SK-N-SH (cell line): Measurements from ENCODE around the gene SAMD7. TPM values are rescaled to one million over a fixed set of nuclear protein-coding genes. Genes with fewer than 3 reads are reported as not detected.

Source experiments
- CTCF ChIA-PET: fragments of 300-600, 350-600 bp; formaldehyde crosslinking; extraction: SDS; loops from one replicate; lab custom pipeline; 2021; lab: Yijun Ruan, JAX
- POLR2A ChIA-PET: fragments of 350-600 bp; sonication (Branson Sonifier 250); formaldehyde crosslinking; extraction: SDS; loops from one replicate; lab custom pipeline; 2020; ENCODE audit warnings: antibody characterized with exemption, inconsistent platforms; lab: Yijun Ruan, JAX
- DNase-seq: peaks from one replicate; pipeline ENCODE4 v3.0.0; 2012
- H2AFZ ChIP-seq: fragments of 200-600 bp; sonication (generic); 2 replicates; pipeline ENCODE4 v1.8.1; 2016; ENCODE audit warnings: antibody characterized with exemption, mild to moderate bottlenecking, low read depth
- H3F3A ChIP-seq: fragments of 200-600 bp; sonication (generic); replicated peaks from 2 replicates; pipeline ENCODE3; 2016; ENCODE audit warnings: antibody characterized with exemption, mild to moderate bottlenecking; ENCODE audit not compliant: insufficient read depth
- H3K27ac ChIP-seq, 2 experiments: fragments of 200-500 bp in 1 of 2; fragments of 200-600 bp in 1 of 2; sonication (Bioruptor generic) in 1 of 2; sonication (generic), shearing (Covaris generic) in 1 of 2; 2 replicates each; pipeline versions ENCODE4 v1.5.1 to v1.6.1; 2014 to 2016; ENCODE audit warnings: low read depth in 2 of 2, inconsistent platforms in 1 of 2, low read length in 1 of 2, mild to moderate bottlenecking in 1 of 2, mixed read lengths in 1 of 2
- H3K27me3 ChIP-seq: fragments of 200-600 bp; sonication (generic), shearing (Covaris generic); 2 replicates; pipeline ENCODE4 v1.6.1; 2016; ENCODE audit warnings: mixed run types; ENCODE audit not compliant: insufficient read depth
- H3K36me3 ChIP-seq, 2 experiments: fragments of 200-500 bp in 1 of 2; fragments of 200-600 bp in 1 of 2; sonication (Bioruptor generic) in 1 of 2; sonication (generic) in 1 of 2; replicated peaks in 1 of 2; 2 replicates each; pipeline versions ENCODE3 to v1.5.1; 2014 to 2016; ENCODE audit warnings: low read length in 1 of 2, mild to moderate bottlenecking in 1 of 2; ENCODE audit not compliant: insufficient read depth in 2 of 2, control insufficient read depth in 1 of 2
- H3K4me1 ChIP-seq, 2 experiments: fragments of 200-500 bp in 1 of 2; fragments of 200-600 bp in 1 of 2; sonication (Bioruptor generic) in 1 of 2; sonication (generic), shearing (Covaris generic) in 1 of 2; 2 replicates each; pipeline versions ENCODE4 v1.5.1 to v1.6.1; 2014 to 2016; ENCODE audit warnings: low read depth in 1 of 2, low read length in 1 of 2, mixed run types in 1 of 2; ENCODE audit not compliant: insufficient read depth in 2 of 2, control insufficient read depth in 1 of 2
- H3K4me2 ChIP-seq: fragments of 200-600 bp; sonication (generic), shearing (Covaris generic); 2 replicates; pipeline ENCODE4 v1.6.1; 2017; ENCODE audit warnings: mixed run types
- H3K4me3 ChIP-seq, 2 experiments: fragments of 200-500 bp in 1 of 2; fragments of 200-600 bp in 1 of 2; sonication (Bioruptor generic) in 1 of 2; sonication (generic), shearing (Covaris generic) in 1 of 2; 2 replicates each; pipeline versions ENCODE4 v1.5.1 to v1.8.1; 2014 to 2016; ENCODE audit warnings: low read depth in 2 of 2, inconsistent platforms in 1 of 2, low read length in 1 of 2, mild to moderate bottlenecking in 1 of 2, mixed read lengths in 1 of 2, moderate library complexity in 1 of 2
- H3K79me2 ChIP-seq: fragments of 200-600 bp; sonication (generic); 2 replicates; pipeline ENCODE4 v1.8.1; 2017; ENCODE audit warnings: mild to moderate bottlenecking; ENCODE audit not compliant: insufficient read depth
- H3K9ac ChIP-seq: fragments of 200-600 bp; sonication (generic); 2 replicates; pipeline ENCODE4 v1.6.1; 2017; ENCODE audit warnings: mixed run types
- H3K9me2 ChIP-seq: fragments of 200-600 bp; sonication (generic); 2 replicates; pipeline ENCODE4 v1.6.1; 2017; ENCODE audit warnings: mixed run types
- H3K9me3 ChIP-seq: fragments of 200-600 bp; sonication (generic); 2 replicates; pipeline ENCODE4 v1.6.1; 2017; ENCODE audit warnings: mixed run types, mild to moderate bottlenecking, moderate library complexity
- H4K20me1 ChIP-seq: fragments of 200-600 bp; sonication (generic); 2 replicates; pipeline ENCODE4 v1.6.1; 2017; ENCODE audit warnings: mild to moderate bottlenecking, mixed run types; ENCODE audit not compliant: insufficient read depth
- ELF1 ChIP-seq: IDR thresholded peaks from 2 replicates; pipeline ENCODE4 v1.4.0; 2012
- EP300 ChIP-seq, 2 experiments: IDR thresholded peaks; 2 replicates each; pipeline versions ENCODE4 v1.4.0 to v1.6.1; 2012; ENCODE audit warnings: borderline replicate concordance in 1 of 2, low read depth in 1 of 2, low read length in 1 of 2
- FOSL2 ChIP-seq: IDR thresholded peaks from 2 replicates; pipeline ENCODE4 v1.4.0; 2012; ENCODE audit warnings: low read depth, mild to moderate bottlenecking, moderate library complexity, borderline replicate concordance
- FOXJ3 ChIP-seq: sonication (generic); formaldehyde crosslinking; IDR thresholded peaks from 2 replicates; pipeline ENCODE4 v1.5.1; 2020; ENCODE audit warnings: mild to moderate bottlenecking, missing genetic modification reagents
- GABPA ChIP-seq: IDR thresholded peaks from 2 replicates; pipeline ENCODE4 v1.4.0; 2012; ENCODE audit warnings: low read depth, mild to moderate bottlenecking
- GATA2 ChIP-seq: sonication (generic); formaldehyde crosslinking; IDR thresholded peaks from 2 replicates; pipeline ENCODE4 v1.5.0; 2020; ENCODE audit warnings: mild to moderate bottlenecking, missing genetic modification reagents
- MEF2A ChIP-seq: IDR thresholded peaks from 2 replicates; pipeline ENCODE4 v1.4.0; 2012; ENCODE audit warnings: low read depth, borderline replicate concordance
- NFIC ChIP-seq: IDR thresholded peaks from 2 replicates; pipeline ENCODE4 v1.4.0; 2012; ENCODE audit warnings: borderline replicate concordance
- RXRA ChIP-seq: IDR thresholded peaks from 2 replicates; pipeline ENCODE4 v1.4.0; 2012; ENCODE audit warnings: low read depth, mild to moderate bottlenecking, borderline replicate concordance
- SMC3 ChIP-seq: IDR thresholded peaks from 2 replicates; pipeline ENCODE4 v1.6.1; 2012; ENCODE audit warnings: low read depth, low read length, improper control_type of control experiment
- TAF1 ChIP-seq: IDR thresholded peaks from 2 replicates; pipeline ENCODE4 v1.6.1; 2012; ENCODE audit warnings: low read depth, mild to moderate bottlenecking, low read length, moderate library complexity, borderline replicate concordance
- TCF12 ChIP-seq: IDR thresholded peaks from 2 replicates; pipeline ENCODE4 v1.4.0; 2012
- YY1 ChIP-seq: IDR thresholded peaks from 2 replicates; pipeline ENCODE4 v1.4.0; 2012; ENCODE audit warnings: low read depth, mild to moderate bottlenecking
- WGBS: methylation state at CpG from one replicate; pipeline ENCODE4 v1.1.6; 2017; ENCODE audit warnings: low lambda C conversion rate; 5-methylcytosine and 5-hydroxymethylcytosine counted together
- polyA plus RNA-seq, 3 experiments: library from polyadenylated mRNA; depleted of rRNA; stranded (reverse); fragments of >200 nt; gene quantifications; 2 replicates each; pipeline ENCODE4 v1.2.3, GENCODE V29; 2012
- TF ChIP-seq, protein P1 (sequence below): fragments of 200-600 bp; sonication (generic); IDR thresholded peaks from 2 replicates; pipeline ENCODE4 v1.6.1; 2017; ENCODE audit warnings: antibody characterized with exemption, mild to moderate bottlenecking, moderate library complexity
- TF ChIP-seq, protein P2 (sequence below): fragments of 150-350 bp; IDR thresholded peaks from 2 replicates; pipeline ENCODE4 v1.6.1; 2017; ENCODE audit warnings: antibody characterized with exemption, low read length, low read depth, borderline replicate concordance
- TF ChIP-seq, protein P3 (sequence below): IDR thresholded peaks from 2 replicates; pipeline ENCODE4 v1.4.0; 2012; ENCODE audit warnings: low read depth, borderline replicate concordance
- TF ChIP-seq, protein P4 (sequence below): IDR thresholded peaks from 2 replicates; pipeline ENCODE4 v1.4.0; 2012; ENCODE audit warnings: low read depth
- TF ChIP-seq, protein P5 (sequence below): IDR thresholded peaks from 2 replicates; pipeline ENCODE4 v1.4.0; 2012; ENCODE audit warnings: low read depth, borderline replicate concordance

SAMD7 gene
- polyA plus RNA-seq, 1 of the 3 experiments (the other 2 are of a cell fraction), result not detected

DNA sequence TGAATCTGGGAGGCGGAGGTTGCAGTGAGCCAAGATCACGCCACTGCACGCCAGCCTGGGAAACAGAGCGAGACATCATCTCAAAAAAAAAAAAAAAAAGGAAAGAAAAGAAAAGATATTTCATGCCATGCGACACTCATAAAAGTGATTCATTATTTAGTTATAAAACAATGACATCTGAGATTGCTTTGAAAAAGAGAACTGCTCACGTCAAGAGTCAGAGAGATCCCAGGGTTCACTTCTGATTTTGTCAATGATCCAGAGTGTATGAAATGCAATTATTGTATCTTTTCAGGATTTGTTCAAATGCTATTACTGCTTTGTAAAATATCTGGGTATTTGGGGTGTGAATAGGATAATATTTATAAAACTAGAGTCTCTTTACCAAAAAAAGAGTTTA is 6.0 kb upstream of the SAMD7 start:
- no peaks in the 10 kb centered on the region; a peak in 1 of 4 replicates for H3K4me1 ChIP-seq
- no peak for DNase-seq
- no peaks in the 10 kb centered on the region for H3F3A ChIP-seq
- no peaks in the 10 kb centered on the region for H3K36me3 ChIP-seq
- TF ChIP-seq, protein P1, sequence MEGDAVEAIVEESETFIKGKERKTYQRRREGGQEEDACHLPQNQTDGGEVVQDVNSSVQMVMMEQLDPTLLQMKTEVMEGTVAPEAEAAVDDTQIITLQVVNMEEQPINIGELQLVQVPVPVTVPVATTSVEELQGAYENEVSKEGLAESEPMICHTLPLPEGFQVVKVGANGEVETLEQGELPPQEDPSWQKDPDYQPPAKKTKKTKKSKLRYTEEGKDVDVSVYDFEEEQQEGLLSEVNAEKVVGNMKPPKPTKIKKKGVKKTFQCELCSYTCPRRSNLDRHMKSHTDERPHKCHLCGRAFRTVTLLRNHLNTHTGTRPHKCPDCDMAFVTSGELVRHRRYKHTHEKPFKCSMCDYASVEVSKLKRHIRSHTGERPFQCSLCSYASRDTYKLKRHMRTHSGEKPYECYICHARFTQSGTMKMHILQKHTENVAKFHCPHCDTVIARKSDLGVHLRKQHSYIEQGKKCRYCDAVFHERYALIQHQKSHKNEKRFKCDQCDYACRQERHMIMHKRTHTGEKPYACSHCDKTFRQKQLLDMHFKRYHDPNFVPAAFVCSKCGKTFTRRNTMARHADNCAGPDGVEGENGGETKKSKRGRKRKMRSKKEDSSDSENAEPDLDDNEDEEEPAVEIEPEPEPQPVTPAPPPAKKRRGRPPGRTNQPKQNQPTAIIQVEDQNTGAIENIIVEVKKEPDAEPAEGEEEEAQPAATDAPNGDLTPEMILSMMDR, result no peak
- TF ChIP-seq, protein P2, sequence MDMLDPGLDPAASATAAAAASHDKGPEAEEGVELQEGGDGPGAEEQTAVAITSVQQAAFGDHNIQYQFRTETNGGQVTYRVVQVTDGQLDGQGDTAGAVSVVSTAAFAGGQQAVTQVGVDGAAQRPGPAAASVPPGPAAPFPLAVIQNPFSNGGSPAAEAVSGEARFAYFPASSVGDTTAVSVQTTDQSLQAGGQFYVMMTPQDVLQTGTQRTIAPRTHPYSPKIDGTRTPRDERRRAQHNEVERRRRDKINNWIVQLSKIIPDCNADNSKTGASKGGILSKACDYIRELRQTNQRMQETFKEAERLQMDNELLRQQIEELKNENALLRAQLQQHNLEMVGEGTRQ, result no peak
- TF ChIP-seq FOXJ3 (CRISPR knock-in tag) (no peak), RXRA (no peak), YY1 (no peak), GATA2 (no peak), FOSL2 (no peak), NFIC (no peak)
- TF ChIP-seq, protein P3, sequence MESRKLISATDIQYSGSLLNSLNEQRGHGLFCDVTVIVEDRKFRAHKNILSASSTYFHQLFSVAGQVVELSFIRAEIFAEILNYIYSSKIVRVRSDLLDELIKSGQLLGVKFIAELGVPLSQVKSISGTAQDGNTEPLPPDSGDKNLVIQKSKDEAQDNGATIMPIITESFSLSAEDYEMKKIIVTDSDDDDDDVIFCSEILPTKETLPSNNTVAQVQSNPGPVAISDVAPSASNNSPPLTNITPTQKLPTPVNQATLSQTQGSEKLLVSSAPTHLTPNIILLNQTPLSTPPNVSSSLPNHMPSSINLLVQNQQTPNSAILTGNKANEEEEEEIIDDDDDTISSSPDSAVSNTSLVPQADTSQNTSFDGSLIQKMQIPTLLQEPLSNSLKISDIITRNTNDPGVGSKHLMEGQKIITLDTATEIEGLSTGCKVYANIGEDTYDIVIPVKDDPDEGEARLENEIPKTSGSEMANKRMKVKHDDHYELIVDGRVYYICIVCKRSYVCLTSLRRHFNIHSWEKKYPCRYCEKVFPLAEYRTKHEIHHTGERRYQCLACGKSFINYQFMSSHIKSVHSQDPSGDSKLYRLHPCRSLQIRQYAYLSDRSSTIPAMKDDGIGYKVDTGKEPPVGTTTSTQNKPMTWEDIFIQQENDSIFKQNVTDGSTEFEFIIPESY, result no peak
- TF ChIP-seq, protein P4, sequence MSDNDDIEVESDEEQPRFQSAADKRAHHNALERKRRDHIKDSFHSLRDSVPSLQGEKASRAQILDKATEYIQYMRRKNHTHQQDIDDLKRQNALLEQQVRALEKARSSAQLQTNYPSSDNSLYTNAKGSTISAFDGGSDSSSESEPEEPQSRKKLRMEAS, result no peak
- TF ChIP-seq, all 33 proteins: peak for 0
- no peak overlapping the region for H2AFZ ChIP-seq
- no peaks in the 10 kb centered on the region for H3K9me2 ChIP-seq
- H3K4me3 ChIP-seq, result no peak overlapping the region
- no peak overlapping the region for H3K27ac ChIP-seq
- CTCF ChIA-PET, result no interaction called here
- no peaks in the 10 kb centered on the region for H4K20me1 ChIP-seq
- no peaks in the 10 kb centered on the region for H3K9me3 ChIP-seq
- no peak overlapping the region for H3K4me2 ChIP-seq
- POLR2A ChIA-PET, result no interaction called here
- no peaks in the 10 kb centered on the region for H3K79me2 ChIP-seq
- no peak overlapping the region for H3K9ac ChIP-seq
- 63% methylated on average over 6 of the region's 6 CpGs for WGBS
- no peaks in the 10 kb centered on the region for H3K27me3 ChIP-seq

DNA sequence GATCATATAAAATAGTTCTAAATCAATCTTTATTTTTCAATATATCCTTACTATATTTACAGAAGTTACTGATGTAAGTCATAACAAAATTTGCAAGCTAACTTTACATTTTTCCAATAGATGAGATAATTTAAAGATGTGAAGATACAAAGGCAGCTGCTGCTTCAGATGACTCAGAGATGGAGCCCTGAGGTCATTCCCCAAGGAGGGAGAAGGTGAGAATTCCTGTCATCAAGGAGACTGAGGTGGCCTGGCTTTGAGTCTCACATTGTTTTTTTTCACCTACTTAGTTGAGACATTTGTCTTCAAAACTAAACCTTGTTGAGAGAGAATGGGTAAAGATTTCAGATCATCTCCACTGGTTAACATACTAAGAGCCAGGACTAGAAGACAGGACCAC is 3.9 kb upstream of the SAMD7 start:
- TF ChIP-seq MEF2A, result no peak
- no peak for TF ChIP-seq TCF12
- no peak for TF ChIP-seq SMC3
- TF ChIP-seq RXRA, result no peak
- TF ChIP-seq, protein P5, sequence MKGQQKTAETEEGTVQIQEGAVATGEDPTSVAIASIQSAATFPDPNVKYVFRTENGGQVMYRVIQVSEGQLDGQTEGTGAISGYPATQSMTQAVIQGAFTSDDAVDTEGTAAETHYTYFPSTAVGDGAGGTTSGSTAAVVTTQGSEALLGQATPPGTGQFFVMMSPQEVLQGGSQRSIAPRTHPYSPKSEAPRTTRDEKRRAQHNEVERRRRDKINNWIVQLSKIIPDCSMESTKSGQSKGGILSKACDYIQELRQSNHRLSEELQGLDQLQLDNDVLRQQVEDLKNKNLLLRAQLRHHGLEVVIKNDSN, result no peak
- TF ChIP-seq, protein P1, result no peak
- TF ChIP-seq GABPA, result no peak
- no peak for TF ChIP-seq EP300 (IDR thresholded peaks at IDR 0.05; ENCODE audit: borderline replicate concordance in 1 of 2, low read depth in 1 of 2, low read length in 1 of 2)
- TF ChIP-seq ELF1, result no peak
- TF ChIP-seq TAF1, result no peak
- H2AFZ ChIP-seq, result no peak overlapping the region
- DNase-seq, result no peak
- H3F3A ChIP-seq, result no peaks in the 10 kb centered on the region
- no peaks in the 10 kb centered on the region for H3K27me3 ChIP-seq
- ChIA-PET POLR2A (no interaction called here), CTCF (no interaction called here)
- no peaks in the 10 kb centered on the region for H3K9me2 ChIP-seq
- no peaks in the 10 kb centered on the region; a peak in 1 of 4 replicates for H3K4me1 ChIP-seq
- no peaks in the 10 kb centered on the region for H4K20me1 ChIP-seq
- H3K79me2 ChIP-seq, result no peaks in the 10 kb centered on the region
- H3K9ac ChIP-seq, result no peak overlapping the region
- H3K9me3 ChIP-seq, result no peaks in the 10 kb centered on the region
- H3K4me2 ChIP-seq, result no peak overlapping the region
- no peak overlapping the region for H3K4me3 ChIP-seq
- no peaks in the 10 kb centered on the region for H3K36me3 ChIP-seq
- H3K27ac ChIP-seq, result no peak overlapping the region
